Naive B cell (primary cell): Measurements from ENCODE around the gene AKAP13. TPM values are rescaled to one million over a fixed set of nuclear protein-coding genes. Genes with fewer than 3 reads are reported as not detected.
A peak's percentile ranks its signal among the peaks of the same experiment; 100 is the strongest.

Experiments
- ATAC-seq, 2 donors: fragments of 150-1000 bp; cut with Tn5 transposase; 2 replicates each; pipeline ENCODE4 v1.10.0; 2021; ENCODE audit warnings: low read depth in 2 of 2, mild to moderate bottlenecking in 2 of 2, moderate library complexity in 2 of 2
- DNase-seq: peaks from one replicate; pipeline ENCODE4 v3.0.0; 2022
- H3K27ac Mint-ChIP-seq, 6 donors: one replicate each; pipeline ENCODE4 v1.8.0; 2020 to 2022; ENCODE audit warnings: mild to moderate bottlenecking in 6 of 6, mixed read lengths in 6 of 6, moderate library complexity in 5 of 6, inconsistent platforms in 2 of 6
- H3K27me3 Mint-ChIP-seq, 3 donors: one replicate each; pipeline ENCODE4 v1.8.0; 2021 to 2022; ENCODE audit warnings: mixed read lengths in 3 of 3, mild to moderate bottlenecking in 1 of 3
- H3K36me3 Mint-ChIP-seq, 2 donors: one replicate each; pipeline ENCODE4 v1.8.0; 2020 to 2022; ENCODE audit warnings: mixed read lengths in 2 of 2, inconsistent platforms in 1 of 2, mild to moderate bottlenecking in 1 of 2
- H3K4me1 Mint-ChIP-seq, 3 donors: one replicate each; pipeline ENCODE4 v1.8.0; 2020 to 2022; ENCODE audit warnings: mixed read lengths in 3 of 3, inconsistent platforms in 1 of 3, mild to moderate bottlenecking in 1 of 3, moderate library complexity in 1 of 3
- H3K4me3 Mint-ChIP-seq, 8 donors: one replicate each; pipeline ENCODE4 v1.8.0; 2020 to 2022; ENCODE audit warnings: mild to moderate bottlenecking in 8 of 8, mixed read lengths in 8 of 8, moderate library complexity in 8 of 8, inconsistent platforms in 2 of 8
- H3K9me3 Mint-ChIP-seq, 7 donors: one replicate each; pipeline ENCODE4 v1.8.0; 2020 to 2022; ENCODE audit warnings: mixed read lengths in 7 of 7, mild to moderate bottlenecking in 5 of 7, inconsistent platforms in 2 of 7, moderate library complexity in 1 of 7
- polyA plus RNA-seq, 6 donors: library from polyadenylated mRNA; unstranded; fragments of 300-500 nt; fragmentation: Illumina TruSeq; gene quantifications; one replicate each; pipeline ENCODE4 v1.2.3, GENCODE V29; 2021; ENCODE audit warnings: low read depth in 6 of 6

Gene AKAP13
- polyA plus RNA-seq, 6 donors from 2014 or later: 63.4 to 185 (median 122) TPM

DNA sequence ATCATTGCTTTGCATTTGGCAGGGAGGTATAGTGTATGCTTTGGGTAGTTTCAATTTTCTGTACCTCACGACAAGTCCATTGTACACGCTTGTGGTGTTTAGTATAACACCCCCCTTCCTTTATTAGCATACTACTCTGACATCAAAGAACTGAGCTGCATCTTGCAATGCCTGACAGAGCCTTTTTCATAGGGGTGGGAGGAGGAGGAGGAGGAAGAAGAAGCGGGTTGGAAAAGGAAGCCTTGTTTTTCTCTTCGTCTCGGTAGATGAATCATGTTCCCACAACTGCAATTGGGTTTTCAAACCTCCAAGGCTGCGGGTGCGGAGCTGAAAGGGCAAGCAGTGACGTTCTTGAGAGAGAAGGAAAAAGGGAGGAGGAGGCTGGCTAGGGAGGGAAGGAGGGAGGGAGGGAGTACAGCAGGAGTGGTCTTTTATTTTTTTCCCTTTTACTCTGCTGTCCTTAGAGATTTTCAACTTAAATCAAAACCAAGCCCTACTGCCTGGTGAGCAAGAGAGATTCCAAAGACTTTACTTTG, 238.6 kb downstream of the AKAP13 start:
- H3K9me3 Mint-ChIP-seq: no peaks in the 10 kb centered on the region
- H3K27me3 Mint-ChIP-seq: no peaks in the 10 kb centered on the region
- peaks cover 23 to 37% (median 24%) of the 10 kb centered on the region in 3 donors for H3K4me1 Mint-ChIP-seq
- DNase-seq (no peak), ATAC-seq (peak; percentile 67 to 71)
- H3K27ac Mint-ChIP-seq: no peak overlapping the region
- no peak overlapping the region for H3K4me3 Mint-ChIP-seq
- no peaks in the 10 kb centered on the region for H3K36me3 Mint-ChIP-seq

DNA sequence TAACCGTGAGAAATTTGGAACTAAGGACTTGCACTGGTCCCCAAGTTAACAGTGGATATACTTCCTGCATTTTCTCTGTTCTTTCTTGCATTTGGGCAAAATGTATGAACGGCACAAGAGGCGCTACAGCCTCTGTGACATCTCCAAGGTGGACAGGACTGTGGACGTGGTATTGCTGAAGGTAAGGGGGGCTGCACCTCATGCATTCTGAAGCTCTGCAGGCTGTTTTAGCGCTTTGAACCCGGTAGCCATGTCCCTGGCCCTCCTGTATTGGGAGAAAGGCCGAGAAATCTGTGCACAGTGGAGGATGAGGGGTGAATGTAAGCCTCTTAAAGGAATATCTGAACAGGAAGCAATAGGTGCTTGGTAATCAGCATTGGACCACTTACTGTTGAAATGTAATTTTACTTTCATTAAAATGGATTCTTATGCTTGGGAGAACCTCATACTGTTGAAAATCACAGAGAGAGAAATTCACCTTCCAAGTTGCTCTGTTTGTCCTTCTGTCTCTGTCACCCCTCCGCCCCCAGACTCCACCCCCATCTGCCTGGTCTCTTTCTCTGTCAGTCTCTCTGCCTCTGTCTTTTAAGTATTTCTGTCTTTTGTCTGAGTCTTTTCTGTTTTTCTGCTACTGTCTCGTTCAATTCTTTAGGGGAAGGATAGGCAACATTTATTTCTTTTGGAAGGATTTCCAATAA, 239.7 kb downstream of the AKAP13 start:
- H3K36me3 Mint-ChIP-seq: no peaks in the 10 kb centered on the region
- H3K4me3 Mint-ChIP-seq: no peak overlapping the region
- no peak for ATAC-seq
- H3K9me3 Mint-ChIP-seq: no peaks in the 10 kb centered on the region
- H3K4me1 Mint-ChIP-seq: peaks cover 33 to 44% (median 34%) of the 10 kb centered on the region in 3 donors
- H3K27me3 Mint-ChIP-seq: no peaks in the 10 kb centered on the region
- no peak overlapping the region for H3K27ac Mint-ChIP-seq
- DNase-seq: no peak

DNA sequence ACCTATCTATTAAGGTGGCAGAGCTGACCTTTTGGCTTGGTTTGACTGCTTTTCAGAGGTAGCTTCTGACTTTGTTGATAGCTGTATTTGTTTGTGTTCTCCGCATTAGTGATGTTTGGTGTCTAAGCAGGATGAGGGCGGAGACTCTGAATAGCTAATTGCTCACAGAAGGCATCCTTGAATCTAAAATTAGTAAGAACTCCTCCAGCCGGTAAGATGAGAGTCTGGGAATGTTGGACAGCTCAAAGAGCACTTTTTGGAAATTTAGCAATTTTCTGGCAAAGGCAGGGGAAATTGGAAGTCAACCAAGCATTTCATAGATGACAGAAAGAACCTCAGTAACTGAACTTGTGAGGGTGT, 240.3 kb downstream of the AKAP13 start:
- Mint-ChIP-seq H3K36me3 (no peaks in the 10 kb centered on the region), H3K27me3 (no peaks in the 10 kb centered on the region), H3K9me3 (no peaks in the 10 kb centered on the region), H3K27ac (no peak overlapping the region), H3K4me3 (no peak overlapping the region), H3K4me1 (peaks cover 35 to 44% (median 36%) of the 10 kb centered on the region in 3 donors)
- no peak for DNase-seq
- ATAC-seq: no peak

DNA sequence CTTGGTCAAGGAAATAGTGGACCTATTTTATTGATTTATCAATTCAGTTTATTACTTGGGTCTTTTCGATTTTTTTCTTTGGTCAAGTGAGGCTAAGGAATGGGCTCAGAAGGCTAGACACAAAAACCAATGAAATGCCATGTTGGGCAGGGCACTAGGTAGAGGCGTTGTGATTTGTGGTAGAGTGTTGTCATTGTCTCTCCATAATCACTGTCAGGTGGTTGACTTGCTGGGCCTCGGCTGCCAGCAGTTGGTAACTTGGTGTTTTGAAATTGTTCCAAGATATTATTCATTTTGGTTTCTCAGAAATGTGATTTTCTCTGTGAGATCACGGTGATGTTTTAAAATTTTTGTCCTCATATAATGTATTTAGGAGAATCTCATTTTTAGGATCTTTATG, 240.7 kb downstream of the AKAP13 start:
- Mint-ChIP-seq H3K36me3 (no peaks in the 10 kb centered on the region), H3K4me3 (no peak overlapping the region), H3K27ac (no peak overlapping the region), H3K4me1 (peaks cover 34 to 46% (median 40%) of the 10 kb centered on the region in 3 donors), H3K27me3 (no peaks in the 10 kb centered on the region), H3K9me3 (no peaks in the 10 kb centered on the region)
- no peak for ATAC-seq
- DNase-seq: no peak

DNA sequence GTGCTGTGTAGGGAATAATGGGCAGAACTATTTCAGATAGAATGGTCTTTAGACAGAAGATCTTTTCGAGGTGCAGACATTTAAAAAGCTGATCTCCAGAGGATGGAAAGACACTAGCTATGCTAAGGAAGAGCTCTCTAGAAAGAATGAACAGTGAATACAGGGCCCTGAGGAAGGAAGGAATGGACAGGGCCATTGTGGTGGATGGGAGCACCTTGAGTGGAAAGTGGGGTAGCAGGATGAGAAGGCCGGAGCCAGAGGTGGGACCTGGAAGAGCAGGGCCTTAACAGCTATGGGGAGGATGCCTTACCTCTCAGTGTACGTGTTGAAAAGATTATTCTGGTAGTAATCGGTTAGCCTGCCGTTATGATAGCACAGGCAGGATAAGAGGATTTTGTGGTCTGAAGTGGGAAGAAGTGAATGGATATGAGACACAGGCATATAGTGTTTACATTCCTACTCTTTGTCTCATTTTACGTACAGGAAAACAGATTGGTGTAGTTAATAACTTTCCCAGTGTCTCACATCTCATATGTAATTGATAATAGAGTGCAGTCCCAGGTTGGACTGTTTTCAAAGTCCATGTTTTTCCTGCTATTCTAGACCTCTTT, 241.9 kb downstream of the AKAP13 start:
- H3K36me3 Mint-ChIP-seq: peaks cover 0 to 6% of the 10 kb centered on the region in 2 donors
- DNase-seq: no peak
- H3K27me3 Mint-ChIP-seq: no peaks in the 10 kb centered on the region
- H3K4me3 Mint-ChIP-seq: no peak overlapping the region
- H3K9me3 Mint-ChIP-seq: no peaks in the 10 kb centered on the region
- no peak for ATAC-seq
- H3K4me1 Mint-ChIP-seq: peaks cover 42 to 49% (median 45%) of the 10 kb centered on the region in 3 donors
- H3K27ac Mint-ChIP-seq: peak overlapping the region in 5 of 6 donors; percentile 12 to 79 (median 52)

DNA sequence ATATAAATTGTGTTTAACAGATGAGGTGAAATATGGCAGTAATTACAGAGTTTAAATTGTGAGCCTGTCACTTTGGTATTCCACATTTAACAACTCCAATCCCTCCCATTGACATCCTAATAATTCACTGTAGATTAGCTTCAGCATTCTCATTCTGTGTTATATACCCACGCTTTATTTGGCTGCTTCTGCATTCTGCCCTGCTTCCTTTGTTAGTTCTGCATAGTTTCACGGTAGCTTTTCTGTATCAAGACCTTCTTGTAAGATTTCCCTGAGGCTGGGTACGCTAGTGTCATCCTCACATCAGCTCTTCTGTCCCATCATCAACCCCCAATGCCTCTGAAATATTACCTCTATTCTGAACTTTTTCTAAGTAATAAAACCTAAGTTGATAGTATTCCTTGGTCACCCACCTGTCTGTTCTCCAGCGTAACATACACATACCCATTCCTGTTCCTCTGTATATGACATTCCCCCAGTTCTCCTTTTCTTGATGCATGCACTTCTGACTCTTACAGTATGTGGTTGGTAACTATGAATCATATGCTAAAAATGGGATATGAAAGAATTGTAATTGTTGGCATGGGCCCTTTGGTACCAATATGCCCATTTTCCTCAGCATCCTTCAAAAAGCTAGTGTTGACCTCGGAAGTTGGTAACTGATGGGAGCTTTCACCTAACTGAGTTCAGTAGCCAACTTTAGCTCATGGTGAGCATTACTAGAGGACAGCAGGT, 243.1 kb downstream of the AKAP13 start:
- DNase-seq (no peak), ATAC-seq (peak; percentile 64 to 68)
- peaks cover 44 to 50% (median 45%) of the 10 kb centered on the region in 3 donors for H3K4me1 Mint-ChIP-seq
- peak overlapping the region in 4 of 8 donors; percentile 7 to 53 (median 32) for H3K4me3 Mint-ChIP-seq
- peak overlapping the region; percentile 0 to 52 (median 1) for H3K27ac Mint-ChIP-seq
- H3K36me3 Mint-ChIP-seq: peaks cover 0 to 10% of the 10 kb centered on the region in 2 donors
- no peaks in the 10 kb centered on the region for H3K27me3 Mint-ChIP-seq
- no peaks in the 10 kb centered on the region for H3K9me3 Mint-ChIP-seq

DNA sequence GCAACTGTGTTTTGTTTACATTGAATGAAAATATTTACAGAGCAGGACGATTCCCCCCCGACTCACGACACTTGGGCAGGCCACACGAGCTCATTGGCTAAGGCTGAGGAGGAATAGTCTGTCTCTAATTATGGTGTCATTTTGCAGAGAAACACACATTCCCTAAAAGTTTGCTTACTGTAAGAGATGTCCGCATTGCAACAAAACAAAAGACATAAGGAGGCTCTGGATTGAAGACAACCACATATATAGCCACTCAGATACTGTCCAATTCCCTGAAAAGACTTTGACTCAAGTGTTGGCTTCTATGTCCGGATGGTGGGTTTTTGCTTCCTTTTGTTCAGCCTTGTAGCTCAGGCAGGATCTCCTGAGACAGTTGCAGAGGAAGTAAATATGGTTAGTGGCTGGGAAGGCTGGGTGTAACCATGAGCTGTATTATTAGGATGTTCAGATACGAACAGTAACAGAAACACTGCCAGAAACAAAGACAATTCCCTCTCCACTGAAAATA, 243.9 kb downstream of the AKAP13 start:
- H3K9me3 Mint-ChIP-seq: no peaks in the 10 kb centered on the region
- ATAC-seq: peak; percentile 45 to 54
- peaks cover 49 to 57% (median 51%) of the 10 kb centered on the region in 3 donors for H3K4me1 Mint-ChIP-seq
- H3K36me3 Mint-ChIP-seq: peaks cover 0 to 10% of the 10 kb centered on the region in 2 donors
- no peak for DNase-seq
- H3K27ac Mint-ChIP-seq: peak overlapping the region in 5 of 6 donors; percentile 2 to 91 (median 52)
- peak overlapping the region in 4 of 8 donors; percentile 15 to 46 (median 26) for H3K4me3 Mint-ChIP-seq
- no peaks in the 10 kb centered on the region for H3K27me3 Mint-ChIP-seq

DNA sequence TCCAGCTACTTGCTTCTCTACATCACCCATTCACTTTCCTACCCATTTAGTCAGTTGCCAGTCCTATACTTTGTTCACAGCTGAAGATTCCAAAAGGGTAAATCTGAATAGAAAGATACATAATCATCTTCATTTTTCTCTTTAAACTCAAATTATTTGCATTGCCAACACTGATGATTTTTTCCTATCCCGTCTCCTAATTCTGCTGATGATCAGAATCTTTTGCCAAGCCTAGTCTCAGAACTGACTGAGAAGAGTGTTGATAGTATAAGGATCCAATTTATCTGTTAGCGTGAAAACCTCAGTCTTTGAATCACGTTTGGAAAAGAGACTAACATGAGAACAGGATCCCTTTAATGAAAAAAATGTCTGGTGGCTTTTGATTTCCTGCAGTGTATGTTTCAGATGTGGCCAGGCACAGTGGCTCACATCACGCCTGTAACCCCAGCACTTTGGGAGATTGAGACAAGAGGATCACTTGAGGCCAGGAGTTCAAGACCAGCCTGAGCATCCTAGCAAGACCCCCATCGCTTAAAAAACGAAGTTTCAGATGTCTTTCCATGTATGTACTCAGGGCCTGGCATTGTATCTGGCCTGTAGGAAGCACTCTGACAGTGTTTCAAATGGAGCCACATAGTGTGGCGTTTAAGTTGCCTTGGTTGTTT, 244.9 kb downstream of the AKAP13 start:
- no peak for ATAC-seq
- H3K9me3 Mint-ChIP-seq: no peaks in the 10 kb centered on the region

DNA sequence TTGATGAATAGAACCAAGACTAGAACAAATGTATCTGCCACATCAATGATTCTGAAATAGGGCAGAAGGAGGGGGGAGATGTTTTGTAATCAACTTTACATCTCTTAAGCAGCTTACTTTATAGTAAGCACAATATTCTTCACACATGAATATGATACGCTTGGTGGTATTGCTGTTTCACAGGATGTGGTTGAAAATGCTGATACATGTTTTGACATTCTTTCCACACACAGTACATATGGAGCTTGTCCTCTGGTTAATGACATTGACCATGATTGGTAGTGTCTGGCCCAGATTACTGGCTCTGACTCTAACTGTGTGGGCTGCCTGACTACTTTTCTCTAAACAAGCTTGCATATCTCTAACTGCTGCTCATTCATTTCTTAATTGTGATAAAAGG, 245.5 kb downstream of the AKAP13 start:
- peaks cover 0 to 18% of the 10 kb centered on the region in 2 donors for H3K36me3 Mint-ChIP-seq
- peak overlapping the region in 1 of 8 donors; percentile 1 for H3K4me3 Mint-ChIP-seq
- DNase-seq (no peak), ATAC-seq (peak in 1 of 2 donors; percentile 17)
- no peaks in the 10 kb centered on the region for H3K9me3 Mint-ChIP-seq
- peaks cover 53 to 66% (median 55%) of the 10 kb centered on the region in 3 donors for H3K4me1 Mint-ChIP-seq
- H3K27ac Mint-ChIP-seq: peak overlapping the region in 3 of 6 donors; percentile 52 to 82 (median 74)
- no peaks in the 10 kb centered on the region for H3K27me3 Mint-ChIP-seq

More for the DNA sequence above, 244.9 kb downstream of the AKAP13 start:
- DNase-seq: no peak
- Mint-ChIP-seq H3K4me1 (peaks cover 53 to 65% (median 55%) of the 10 kb centered on the region in 3 donors), H3K27ac (peak overlapping the region in 5 of 6 donors; percentile 5 to 82 (median 52)), H3K36me3 (peaks cover 0 to 16% of the 10 kb centered on the region in 2 donors), H3K4me3 (peak overlapping the region in 1 of 8 donors; percentile 1), H3K27me3 (no peaks in the 10 kb centered on the region)

DNA sequence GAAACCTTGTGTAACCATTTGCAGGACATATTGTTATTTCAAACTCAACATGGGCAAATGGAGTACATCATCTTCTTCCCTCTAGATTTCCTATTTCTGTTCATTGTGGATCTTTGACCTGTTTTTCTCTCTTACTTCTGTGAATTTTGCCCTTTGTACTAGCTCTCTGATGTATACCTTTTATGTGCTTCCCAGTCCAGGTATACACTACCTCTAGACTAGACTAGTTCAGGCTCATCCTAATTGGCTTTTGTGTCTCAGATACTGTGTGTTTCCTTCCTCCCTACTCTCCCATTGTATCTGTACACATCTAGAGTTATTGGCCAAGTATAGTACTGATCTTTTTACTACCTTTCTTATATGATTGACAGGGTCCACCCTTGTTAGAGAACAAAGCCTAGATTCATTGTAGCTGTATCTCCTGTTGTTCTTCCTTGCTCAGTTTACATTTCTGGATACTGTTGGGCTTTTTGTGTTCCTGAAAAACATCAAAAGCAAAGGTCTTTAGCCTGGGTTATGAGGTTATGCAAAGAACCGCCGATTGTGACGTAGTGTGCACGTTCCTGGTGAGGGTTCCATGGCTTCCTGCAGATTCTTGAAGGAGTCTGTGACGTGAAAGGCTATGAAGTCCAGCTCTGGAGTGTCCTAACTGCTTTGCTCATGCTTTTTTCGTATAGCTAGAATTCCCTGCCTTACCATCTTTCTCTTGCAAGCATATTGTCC, 247.0 kb downstream of the AKAP13 start:
- H3K27ac Mint-ChIP-seq: peak overlapping the region in 3 of 6 donors; percentile 3 to 66 (median 48)
- no peak overlapping the region for H3K4me3 Mint-ChIP-seq

DNA sequence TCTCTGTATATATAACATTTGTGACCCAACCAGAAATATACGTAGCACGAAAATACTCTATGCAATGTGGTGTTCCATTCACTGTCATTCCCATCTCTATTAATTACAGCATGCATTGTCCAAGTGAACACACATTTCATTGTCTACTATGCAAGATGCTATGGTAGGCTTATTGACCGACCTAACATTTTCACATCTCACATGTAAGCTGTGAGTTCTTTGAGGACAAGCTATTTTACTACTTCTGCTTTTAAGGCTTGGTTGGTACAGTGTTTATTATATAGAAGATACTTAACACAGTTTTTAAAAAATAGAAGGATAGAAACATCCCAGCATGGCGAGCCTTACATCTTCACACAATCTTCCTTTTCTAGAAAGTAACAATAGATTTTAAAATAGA, 249.9 kb downstream of the AKAP13 start:
- Mint-ChIP-seq H3K4me1 (peaks cover 27 to 39% (median 32%) of the 10 kb centered on the region in 3 donors), H3K4me3 (no peak overlapping the region), H3K36me3 (peaks cover 0 to 18% of the 10 kb centered on the region in 2 donors), H3K27ac (peak overlapping the region in 3 of 6 donors; percentile 30 to 93 (median 80)), H3K27me3 (no peaks in the 10 kb centered on the region), H3K9me3 (no peaks in the 10 kb centered on the region)
- ATAC-seq: no peak
- no peak for DNase-seq

More for the DNA sequence above, 247.0 kb downstream of the AKAP13 start:
- Mint-ChIP-seq H3K4me1 (peaks cover 51 to 58% (median 51%) of the 10 kb centered on the region in 3 donors), H3K36me3 (peaks cover 0 to 18% of the 10 kb centered on the region in 2 donors), H3K9me3 (no peaks in the 10 kb centered on the region), H3K27me3 (no peaks in the 10 kb centered on the region)
- no peak for ATAC-seq
- no peak for DNase-seq

DNA sequence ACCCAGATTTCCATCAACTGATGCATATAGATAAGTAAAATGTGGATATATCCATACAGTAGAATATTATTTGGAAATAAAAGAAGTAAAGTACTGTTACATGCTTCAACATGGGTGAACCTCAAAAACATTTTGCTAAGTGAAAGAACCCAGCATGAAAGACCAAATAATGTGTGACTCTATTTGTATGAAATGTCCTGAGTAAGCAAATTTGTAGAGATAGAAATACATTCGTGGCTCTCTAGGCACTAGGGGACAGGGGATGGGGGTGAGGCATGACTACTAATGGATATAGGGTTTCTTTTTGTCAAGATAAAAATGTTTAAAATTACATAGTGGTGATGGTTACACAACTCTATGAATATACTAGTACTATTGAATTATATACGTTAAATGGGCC, 250.6 kb downstream of the AKAP13 start:
- no peak for DNase-seq
- H3K27me3 Mint-ChIP-seq: no peaks in the 10 kb centered on the region
- peaks cover 0 to 18% of the 10 kb centered on the region in 2 donors for H3K36me3 Mint-ChIP-seq
- ATAC-seq: no peak
- peak overlapping the region in 1 of 6 donors; percentile 30 for H3K27ac Mint-ChIP-seq
- H3K4me3 Mint-ChIP-seq: no peak overlapping the region
- no peaks in the 10 kb centered on the region for H3K9me3 Mint-ChIP-seq
- peaks cover 22 to 38% (median 28%) of the 10 kb centered on the region in 3 donors for H3K4me1 Mint-ChIP-seq
